ENCODE results near the gene CDYL2. TPM values are rescaled to one million over a fixed set of nuclear protein-coding genes. Genes with fewer than 3 reads are reported as not detected.

CDYL2 gene
- total RNA-seq, 1 experiment from 2014 or later, result 2.5 TPM

DNA sequence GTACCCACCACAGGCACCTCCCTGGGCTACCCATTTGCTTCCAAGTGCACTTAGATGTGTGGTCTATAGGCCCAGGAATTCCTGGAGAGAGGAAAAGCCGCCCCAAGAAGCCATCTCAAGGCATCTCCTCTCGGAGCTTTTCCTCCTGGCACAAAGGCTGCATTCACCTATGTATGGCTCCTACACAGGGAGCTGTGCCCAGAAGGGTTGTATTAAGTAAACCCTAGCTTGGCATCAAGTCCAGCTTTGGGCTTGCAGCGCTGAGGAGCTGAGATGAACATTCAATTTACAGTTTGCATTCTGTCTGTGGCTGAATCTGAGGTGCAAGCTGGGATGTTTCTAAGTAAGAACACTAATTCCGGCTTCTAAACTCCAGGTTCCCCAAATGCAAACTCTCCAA lies 81.3 kb downstream of the CDYL2 start:
- H3K27ac ChIP-seq, result no peak overlapping the region
- peaks cover 5% of the 10 kb centered on the region; the same call in 1 of the 2 replicates for H3K9me3 ChIP-seq (replicated peaks)
- no peaks in the 10 kb centered on the region for H3K27me3 ChIP-seq (replicated peaks)
- DNase-seq (ENCODE audit: low read depth in 1 of 2, low spot score in 2 of 2), result no peak
- H3K4me3 ChIP-seq, result no peak overlapping the region
- no peaks in the 10 kb centered on the region for H3K36me3 ChIP-seq
- no peaks in the 10 kb centered on the region for H3K4me1 ChIP-seq (replicated peaks)

- H3K36me3 ChIP-seq, result no peaks in the 10 kb centered on the region
- H3K4me1 ChIP-seq (replicated peaks), result no peaks in the 10 kb centered on the region
- H3K27ac ChIP-seq, result no peak overlapping the region
- DNase-seq (ENCODE audit: low read depth in 1 of 2, low spot score in 2 of 2), result no peak
- H3K9me3 ChIP-seq (replicated peaks), result peaks cover 5% of the 10 kb centered on the region; the same call in 1 of the 2 replicates
- no peak overlapping the region for H3K4me3 ChIP-seq
- H3K27me3 ChIP-seq (replicated peaks), result no peaks in the 10 kb centered on the region
Measured at GRCh38 chr16:80720804-80721371, 83.5 kb downstream of the CDYL2 start.

GRCh38 chr16:80719573-80719972 lies 84.8 kb downstream of the CDYL2 start:
- H3K27me3 ChIP-seq (replicated peaks), result no peaks in the 10 kb centered on the region
- no peak for DNase-seq (ENCODE audit: low read depth in 1 of 2, low spot score in 2 of 2)
- H3K36me3 ChIP-seq, result no peaks in the 10 kb centered on the region
- H3K4me1 ChIP-seq (replicated peaks), result no peaks in the 10 kb centered on the region
- peaks cover 7% of the 10 kb centered on the region; the same call in 1 of the 2 replicates for H3K9me3 ChIP-seq (replicated peaks)
- H3K4me3 ChIP-seq, result no peak overlapping the region
- no peak overlapping the region for H3K27ac ChIP-seq

DNA sequence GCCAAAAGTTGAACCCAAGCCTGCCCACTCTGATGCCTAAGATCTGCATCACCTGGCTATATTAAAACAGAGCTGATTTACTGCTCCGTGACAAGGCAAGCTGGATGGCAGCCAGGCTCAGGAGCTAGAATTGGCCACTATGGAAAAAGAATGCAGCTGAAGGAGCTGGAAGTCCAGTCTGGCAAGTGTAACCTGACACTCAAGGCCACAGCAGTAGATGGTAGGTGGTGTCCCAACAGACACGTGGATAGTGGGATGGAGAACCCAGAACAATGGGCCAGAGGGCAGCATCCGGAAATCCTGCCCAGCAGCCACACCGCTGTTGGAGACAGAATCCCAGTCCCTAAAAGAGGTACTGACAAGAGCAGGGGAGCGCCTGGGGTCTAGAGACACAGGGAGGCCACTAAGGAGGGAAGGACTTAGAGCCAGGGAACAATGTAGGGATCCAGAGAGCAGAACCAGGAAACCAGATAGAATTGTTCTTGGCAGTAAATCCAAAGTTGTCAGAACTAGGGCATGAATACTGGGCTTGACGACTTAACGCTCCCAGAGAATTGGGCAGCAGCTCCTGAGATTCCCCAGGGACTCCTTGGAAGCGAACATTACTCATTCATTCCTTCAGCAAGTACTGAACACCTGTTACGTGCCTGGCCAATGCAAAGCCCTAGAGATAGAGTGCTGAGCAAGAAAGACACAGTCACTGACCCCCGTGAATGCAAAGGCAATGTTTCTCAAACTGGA lies 85.7 kb downstream of the CDYL2 start:
- Histone ChIP-seq H3K27me3 (replicated peaks) (no peaks in the 10 kb centered on the region), H3K4me3 (no peak overlapping the region), H3K9me3 (replicated peaks) (peaks cover 7% of the 10 kb centered on the region; the same call in 1 of the 2 replicates), H3K4me1 (replicated peaks) (no peaks in the 10 kb centered on the region), H3K27ac (no peak overlapping the region), H3K36me3 (no peaks in the 10 kb centered on the region)
- DNase-seq (ENCODE audit: low read depth in 1 of 2, low spot score in 2 of 2), result no peak

DNA sequence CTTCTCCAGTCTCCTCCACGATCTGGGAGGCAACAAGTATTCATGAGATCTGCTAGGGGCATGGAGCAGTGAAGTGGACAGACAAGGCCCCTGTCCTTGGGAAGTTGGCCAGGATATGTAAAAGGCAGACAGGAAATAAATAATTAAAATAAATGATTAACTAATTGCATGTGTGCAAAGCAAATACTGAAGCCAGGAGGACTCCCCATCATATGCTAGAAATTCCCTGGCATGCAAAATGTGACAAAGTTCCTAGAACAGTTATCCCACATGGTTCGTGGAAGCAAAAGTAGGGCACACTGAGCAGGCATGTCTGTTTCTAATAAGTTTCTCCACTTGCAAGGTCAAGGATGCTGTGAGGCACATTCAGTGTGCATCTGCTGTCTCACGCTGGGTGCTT lies 86.8 kb downstream of the CDYL2 start:
- Histone ChIP-seq H3K27ac (no peak overlapping the region), H3K36me3 (no peaks in the 10 kb centered on the region), H3K9me3 (replicated peaks) (peaks cover 7% of the 10 kb centered on the region; the same call in 1 of the 2 replicates), H3K4me1 (replicated peaks) (no peaks in the 10 kb centered on the region), H3K4me3 (no peak overlapping the region), H3K27me3 (replicated peaks) (no peaks in the 10 kb centered on the region)
- no peak for DNase-seq (ENCODE audit: low read depth in 1 of 2, low spot score in 2 of 2)

GRCh38 chr16:80716564-80717139 lies 87.7 kb downstream of the CDYL2 start:
- Histone ChIP-seq H3K9me3 (replicated peaks) (peaks cover 2% of the 10 kb centered on the region; the same call in 1 of the 2 replicates), H3K27ac (no peak overlapping the region), H3K4me3 (no peak overlapping the region), H3K27me3 (replicated peaks) (no peaks in the 10 kb centered on the region), H3K36me3 (no peaks in the 10 kb centered on the region), H3K4me1 (replicated peaks) (no peaks in the 10 kb centered on the region)
- DNase-seq (ENCODE audit: low read depth in 1 of 2, low spot score in 2 of 2), result no peak

DNA sequence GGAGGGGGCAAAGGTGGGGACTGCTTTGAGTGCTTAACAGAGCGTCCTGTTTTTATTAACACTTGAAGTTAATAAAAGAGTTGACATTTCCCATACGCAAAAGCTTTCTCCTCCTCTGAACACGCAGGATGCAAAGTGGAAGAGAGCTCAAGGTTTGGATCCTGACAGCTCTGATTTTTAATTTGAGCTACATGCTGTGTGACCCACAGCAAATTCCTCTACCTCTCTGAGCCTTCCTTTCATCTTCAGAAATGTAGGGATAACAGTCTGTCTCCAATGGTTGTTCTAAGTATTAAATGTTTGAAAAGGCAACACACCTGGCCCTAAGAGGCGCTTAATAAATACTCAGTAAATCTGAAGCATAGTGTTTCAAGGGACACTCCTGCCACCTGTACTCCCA lies 93.0 kb downstream of the CDYL2 start:
- Histone ChIP-seq H3K27ac (no peak overlapping the region), H3K9me3 (replicated peaks) (peaks cover 7% of the 10 kb centered on the region; the same call in 1 of the 2 replicates), H3K4me3 (no peak overlapping the region), H3K36me3 (no peaks in the 10 kb centered on the region), H3K27me3 (replicated peaks) (no peaks in the 10 kb centered on the region), H3K4me1 (replicated peaks) (no peaks in the 10 kb centered on the region)
- DNase-seq (ENCODE audit: low read depth in 1 of 2, low spot score in 2 of 2), result no peak

DNA sequence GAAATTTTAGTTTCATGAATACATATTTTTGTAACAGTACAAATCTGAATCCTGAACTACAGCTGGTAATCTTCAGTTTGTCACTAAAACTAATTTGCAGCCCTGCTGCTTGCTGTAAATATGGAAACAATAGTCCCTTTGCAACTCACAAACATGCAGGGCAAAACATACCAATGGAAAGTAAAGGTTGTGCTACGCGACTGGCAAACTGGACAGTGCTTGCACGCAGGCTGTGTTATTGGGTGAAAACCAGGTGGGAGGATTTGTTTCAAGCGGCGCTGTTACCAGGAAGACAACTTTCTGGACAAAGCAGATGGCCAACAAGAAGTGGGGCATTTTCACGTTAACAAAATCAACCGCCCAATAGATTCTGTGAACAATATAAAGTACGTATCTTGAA lies 93.5 kb downstream of the CDYL2 start:
- no peaks in the 10 kb centered on the region for H3K36me3 ChIP-seq
- peaks cover 6% of the 10 kb centered on the region; the same call in 1 of the 2 replicates for H3K9me3 ChIP-seq (replicated peaks)
- DNase-seq (ENCODE audit: low read depth in 1 of 2, low spot score in 2 of 2), result no peak

GRCh38 chr16:80708823-80709222 lies 95.6 kb downstream of the CDYL2 start:
- Histone ChIP-seq H3K36me3 (no peaks in the 10 kb centered on the region), H3K27ac (no peak overlapping the region), H3K27me3 (replicated peaks) (no peaks in the 10 kb centered on the region), H3K9me3 (replicated peaks) (peaks cover 4% of the 10 kb centered on the region; the same call in 1 of the 2 replicates), H3K4me1 (replicated peaks) (no peaks in the 10 kb centered on the region), H3K4me3 (no peak overlapping the region)
- no peak for DNase-seq (ENCODE audit: low read depth in 1 of 2, low spot score in 2 of 2)

More for the DNA sequence above, 93.5 kb downstream of the CDYL2 start:
- no peak overlapping the region for H3K4me3 ChIP-seq
- no peak overlapping the region for H3K27ac ChIP-seq
- no peaks in the 10 kb centered on the region for H3K27me3 ChIP-seq (replicated peaks)
- no peaks in the 10 kb centered on the region for H3K4me1 ChIP-seq (replicated peaks)

DNA sequence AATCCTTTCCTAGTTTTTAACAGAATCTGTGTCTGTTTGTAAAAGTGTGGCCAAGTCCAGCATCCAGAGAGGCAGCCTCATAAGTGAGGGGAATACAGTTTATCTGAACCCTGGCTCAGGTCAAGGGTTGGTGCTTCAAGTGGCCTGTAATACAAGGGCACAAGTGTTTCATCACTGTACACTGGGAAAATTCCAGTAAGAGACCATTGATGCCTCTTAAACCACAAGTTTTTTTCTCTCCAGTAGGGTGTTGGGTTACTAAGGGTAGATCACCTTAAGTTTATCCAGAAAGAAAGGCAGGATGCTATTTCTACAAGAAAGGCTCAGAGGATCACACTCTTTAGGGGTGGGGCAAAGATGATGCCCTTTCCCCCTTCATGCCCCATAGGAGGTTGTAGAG lies 96.7 kb downstream of the CDYL2 start:
- no peak for DNase-seq (ENCODE audit: low read depth in 1 of 2, low spot score in 2 of 2)
- H3K36me3 ChIP-seq, result no peaks in the 10 kb centered on the region
- peaks cover 4% of the 10 kb centered on the region; the same call in 1 of the 2 replicates for H3K9me3 ChIP-seq (replicated peaks)
- H3K27ac ChIP-seq, result no peak overlapping the region
- H3K4me3 ChIP-seq, result no peak overlapping the region
- no peaks in the 10 kb centered on the region for H3K27me3 ChIP-seq (replicated peaks)
- no peaks in the 10 kb centered on the region for H3K4me1 ChIP-seq (replicated peaks)

DNA sequence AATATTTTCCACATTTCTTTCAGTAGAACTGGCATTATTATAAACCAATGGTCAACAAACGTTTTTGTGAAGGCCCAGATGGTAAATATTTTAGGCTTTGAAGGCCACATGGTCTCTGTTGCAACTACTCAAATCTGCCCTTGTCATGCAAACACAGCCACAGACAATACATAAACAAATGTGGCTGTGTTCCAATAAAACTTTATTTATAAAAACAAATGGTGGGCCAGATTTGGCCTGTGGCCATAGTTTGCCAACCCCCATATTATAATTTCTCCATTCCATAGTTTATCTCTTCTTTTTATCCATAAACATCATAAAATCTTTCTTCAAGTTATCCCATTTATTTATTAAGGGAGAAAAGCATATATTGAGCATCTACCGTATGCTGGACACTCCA lies 98.8 kb downstream of the CDYL2 start:
- DNase-seq (ENCODE audit: low read depth in 1 of 2, low spot score in 2 of 2), result no peak
- H3K4me1 ChIP-seq (replicated peaks), result no peaks in the 10 kb centered on the region
- no peaks in the 10 kb centered on the region for H3K36me3 ChIP-seq
- no peaks in the 10 kb centered on the region for H3K27me3 ChIP-seq (replicated peaks)
- H3K27ac ChIP-seq, result no peak overlapping the region
- no peak overlapping the region for H3K4me3 ChIP-seq
- H3K9me3 ChIP-seq (replicated peaks), result peaks cover 4% of the 10 kb centered on the region; the same call in 1 of the 2 replicates

- no peak for DNase-seq (ENCODE audit: low read depth in 1 of 2, low spot score in 2 of 2)
Measured at GRCh38 chr16:80704751-80705505, 99.5 kb downstream of the CDYL2 start.

DNA sequence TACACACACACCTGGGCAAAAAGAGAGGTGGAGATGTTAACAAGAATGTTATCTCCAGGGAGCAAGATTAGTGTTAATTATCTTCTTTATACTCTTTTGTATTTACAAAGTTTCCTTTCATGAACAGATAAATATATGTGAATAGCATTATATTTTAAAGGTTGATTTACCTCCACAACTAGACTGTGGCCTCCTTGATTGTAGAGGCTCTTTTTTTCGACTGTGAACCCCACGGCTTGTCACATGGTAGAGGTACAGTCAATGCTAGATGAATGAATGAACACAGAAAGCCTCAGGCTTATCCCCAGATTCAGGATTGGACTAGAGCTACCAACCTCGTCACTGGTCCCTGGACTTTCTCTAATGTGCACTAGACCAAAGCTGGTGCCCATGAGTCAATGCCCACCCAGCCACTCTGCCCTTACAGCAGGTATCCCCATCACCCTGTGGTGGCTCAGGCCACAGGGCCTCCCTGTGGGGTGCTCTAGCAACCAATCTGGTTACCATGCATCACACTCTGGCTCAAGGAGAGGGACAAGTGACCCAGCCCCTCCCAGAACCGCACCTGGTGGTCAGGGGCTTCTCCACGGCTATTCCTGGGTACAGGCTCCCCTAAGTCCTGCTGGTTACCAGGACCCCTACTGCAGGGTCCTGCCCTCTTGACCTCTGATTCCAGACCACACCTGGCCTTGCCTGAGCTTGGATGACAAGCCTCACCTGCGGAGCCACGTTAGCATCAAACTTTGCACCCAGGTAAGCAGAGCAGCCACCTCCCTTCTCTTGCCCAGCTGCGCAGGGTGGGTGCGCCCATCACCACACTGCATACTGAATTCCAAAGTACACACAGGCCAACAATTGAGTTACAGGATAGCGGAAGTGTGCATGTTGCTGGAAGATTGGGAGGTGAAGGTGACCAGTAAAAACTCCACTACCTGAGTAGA lies 101.0 kb downstream of the CDYL2 start:
- Histone ChIP-seq H3K4me3 (no peak overlapping the region), H3K27me3 (replicated peaks) (no peaks in the 10 kb centered on the region), H3K9me3 (replicated peaks) (peaks cover 4% of the 10 kb centered on the region; the same call in 1 of the 2 replicates), H3K36me3 (no peaks in the 10 kb centered on the region), H3K4me1 (replicated peaks) (no peaks in the 10 kb centered on the region), H3K27ac (no peak overlapping the region)
- DNase-seq (ENCODE audit: low read depth in 1 of 2, low spot score in 2 of 2), result no peak

More at GRCh38 chr16:80704751-80705505, 99.5 kb downstream of the CDYL2 start:
- Histone ChIP-seq H3K9me3 (replicated peaks) (peaks cover 4% of the 10 kb centered on the region; the same call in 1 of the 2 replicates), H3K4me3 (no peak overlapping the region), H3K27ac (no peak overlapping the region), H3K27me3 (replicated peaks) (no peaks in the 10 kb centered on the region), H3K4me1 (replicated peaks) (no peaks in the 10 kb centered on the region), H3K36me3 (no peaks in the 10 kb centered on the region)

Measured in SJSA1 (cell line).